ENCODE results near the gene HMGB2.

- TF ChIP-seq CTCF (IDR thresholded peaks at IDR 0.05), result no peak
- TF ChIP-seq, protein P1, sequence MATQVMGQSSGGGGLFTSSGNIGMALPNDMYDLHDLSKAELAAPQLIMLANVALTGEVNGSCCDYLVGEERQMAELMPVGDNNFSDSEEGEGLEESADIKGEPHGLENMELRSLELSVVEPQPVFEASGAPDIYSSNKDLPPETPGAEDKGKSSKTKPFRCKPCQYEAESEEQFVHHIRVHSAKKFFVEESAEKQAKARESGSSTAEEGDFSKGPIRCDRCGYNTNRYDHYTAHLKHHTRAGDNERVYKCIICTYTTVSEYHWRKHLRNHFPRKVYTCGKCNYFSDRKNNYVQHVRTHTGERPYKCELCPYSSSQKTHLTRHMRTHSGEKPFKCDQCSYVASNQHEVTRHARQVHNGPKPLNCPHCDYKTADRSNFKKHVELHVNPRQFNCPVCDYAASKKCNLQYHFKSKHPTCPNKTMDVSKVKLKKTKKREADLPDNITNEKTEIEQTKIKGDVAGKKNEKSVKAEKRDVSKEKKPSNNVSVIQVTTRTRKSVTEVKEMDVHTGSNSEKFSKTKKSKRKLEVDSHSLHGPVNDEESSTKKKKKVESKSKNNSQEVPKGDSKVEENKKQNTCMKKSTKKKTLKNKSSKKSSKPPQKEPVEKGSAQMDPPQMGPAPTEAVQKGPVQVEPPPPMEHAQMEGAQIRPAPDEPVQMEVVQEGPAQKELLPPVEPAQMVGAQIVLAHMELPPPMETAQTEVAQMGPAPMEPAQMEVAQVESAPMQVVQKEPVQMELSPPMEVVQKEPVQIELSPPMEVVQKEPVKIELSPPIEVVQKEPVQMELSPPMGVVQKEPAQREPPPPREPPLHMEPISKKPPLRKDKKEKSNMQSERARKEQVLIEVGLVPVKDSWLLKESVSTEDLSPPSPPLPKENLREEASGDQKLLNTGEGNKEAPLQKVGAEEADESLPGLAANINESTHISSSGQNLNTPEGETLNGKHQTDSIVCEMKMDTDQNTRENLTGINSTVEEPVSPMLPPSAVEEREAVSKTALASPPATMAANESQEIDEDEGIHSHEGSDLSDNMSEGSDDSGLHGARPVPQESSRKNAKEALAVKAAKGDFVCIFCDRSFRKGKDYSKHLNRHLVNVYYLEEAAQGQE (IDR thresholded peaks at IDR 0.05; ENCODE audit: insufficient read depth in 1 of 2, low read depth in 2 of 2, low read length in 1 of 2), result no peak
- TF ChIP-seq SIN3A (IDR thresholded peaks at IDR 0.05; ENCODE audit: borderline replicate concordance, insufficient read depth, low read depth, low read length), result no peak
- no peak for TF ChIP-seq POLR2AphosphoS5 (IDR thresholded peaks at IDR 0.05; ENCODE audit: low read depth, low read length)
- TF ChIP-seq TCF7L2 (IDR thresholded peaks at IDR 0.05; ENCODE audit: low read depth, low read length), result no peak
These were observed 42.3 kb downstream of the HMGB2 start for GRCh38 chr4:173291899-173292298.

Measured in Panc1 (cell line).